ENCODE measurements around the gene OR7D4. TPM values are rescaled to one million over a fixed set of nuclear protein-coding genes. Genes with fewer than 3 reads are reported as not detected.

The OR7D4 gene
- total RNA-seq, 1 donor from 2014 or later = not detected

DNA sequence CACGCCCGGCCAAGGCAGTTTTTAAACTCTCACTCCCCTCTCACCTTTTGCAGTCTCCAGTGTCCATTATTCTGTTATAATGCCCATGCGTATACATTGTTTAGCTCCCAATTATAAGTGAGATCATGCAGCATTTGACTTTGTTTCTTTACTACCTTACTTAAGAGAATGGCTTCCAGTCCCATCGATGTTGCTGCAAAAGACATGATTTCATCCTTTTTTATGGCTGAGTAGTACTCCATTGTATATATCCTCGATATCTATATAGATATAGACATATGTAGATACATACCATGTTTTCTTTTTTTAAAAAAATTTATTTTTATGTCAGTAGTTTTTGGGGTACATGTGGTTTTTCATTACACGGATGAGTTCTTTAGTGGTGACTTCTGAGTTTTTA is 32.2 kb downstream of the OR7D4 start:
- no peak overlapping the region for H3K4me3 Mint-ChIP-seq
- DNase-seq (ENCODE audit: extremely low spot score, unreplicated experiment) = no peak
- peaks cover 5% of the 10 kb centered on the region for H3K9me3 Mint-ChIP-seq
- no peaks in the 10 kb centered on the region for H3K27me3 Mint-ChIP-seq
- TF ChIP-seq, protein P1, sequence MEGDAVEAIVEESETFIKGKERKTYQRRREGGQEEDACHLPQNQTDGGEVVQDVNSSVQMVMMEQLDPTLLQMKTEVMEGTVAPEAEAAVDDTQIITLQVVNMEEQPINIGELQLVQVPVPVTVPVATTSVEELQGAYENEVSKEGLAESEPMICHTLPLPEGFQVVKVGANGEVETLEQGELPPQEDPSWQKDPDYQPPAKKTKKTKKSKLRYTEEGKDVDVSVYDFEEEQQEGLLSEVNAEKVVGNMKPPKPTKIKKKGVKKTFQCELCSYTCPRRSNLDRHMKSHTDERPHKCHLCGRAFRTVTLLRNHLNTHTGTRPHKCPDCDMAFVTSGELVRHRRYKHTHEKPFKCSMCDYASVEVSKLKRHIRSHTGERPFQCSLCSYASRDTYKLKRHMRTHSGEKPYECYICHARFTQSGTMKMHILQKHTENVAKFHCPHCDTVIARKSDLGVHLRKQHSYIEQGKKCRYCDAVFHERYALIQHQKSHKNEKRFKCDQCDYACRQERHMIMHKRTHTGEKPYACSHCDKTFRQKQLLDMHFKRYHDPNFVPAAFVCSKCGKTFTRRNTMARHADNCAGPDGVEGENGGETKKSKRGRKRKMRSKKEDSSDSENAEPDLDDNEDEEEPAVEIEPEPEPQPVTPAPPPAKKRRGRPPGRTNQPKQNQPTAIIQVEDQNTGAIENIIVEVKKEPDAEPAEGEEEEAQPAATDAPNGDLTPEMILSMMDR (conservative IDR thresholded peaks at IDR 0.05) = no peak
- H3K36me3 Mint-ChIP-seq = peaks cover 9% of the 10 kb centered on the region
- no peaks in the 10 kb centered on the region for H3K4me1 Mint-ChIP-seq (ENCODE audit: unreplicated experiment)
- H3K27ac Mint-ChIP-seq = no peak overlapping the region

DNA sequence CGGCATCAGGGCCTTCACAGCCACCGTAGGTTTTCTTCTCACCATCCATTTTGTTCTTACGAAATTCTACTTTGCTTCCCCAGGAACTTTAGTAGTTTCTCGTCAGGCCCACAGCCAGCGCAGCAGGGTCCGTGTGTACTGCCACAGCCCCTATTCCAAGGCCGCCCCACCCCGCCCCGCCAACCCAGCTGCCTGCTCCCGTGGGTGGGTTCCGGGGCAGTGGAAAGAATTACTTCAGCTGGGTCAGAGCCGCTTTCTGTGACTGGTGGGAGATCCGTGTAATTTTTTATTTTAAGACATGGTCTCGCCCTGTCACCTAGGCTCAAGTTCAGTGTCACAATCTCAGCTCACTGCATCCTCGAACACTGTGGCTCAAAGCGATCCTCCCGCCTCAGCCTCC is 36.4 kb downstream of the OR7D4 start:
- no peak overlapping the region for H3K27ac Mint-ChIP-seq
- H3K27me3 Mint-ChIP-seq = no peaks in the 10 kb centered on the region
- no peak for DNase-seq (ENCODE audit: extremely low spot score, unreplicated experiment)
- H3K4me1 Mint-ChIP-seq (ENCODE audit: unreplicated experiment) = no peaks in the 10 kb centered on the region
- H3K9me3 Mint-ChIP-seq = peaks cover 5% of the 10 kb centered on the region
- peaks cover 9% of the 10 kb centered on the region for H3K36me3 Mint-ChIP-seq
- TF ChIP-seq, protein P1 (conservative IDR thresholded peaks at IDR 0.05) = no peak
- H3K4me3 Mint-ChIP-seq = no peak overlapping the region

DNA sequence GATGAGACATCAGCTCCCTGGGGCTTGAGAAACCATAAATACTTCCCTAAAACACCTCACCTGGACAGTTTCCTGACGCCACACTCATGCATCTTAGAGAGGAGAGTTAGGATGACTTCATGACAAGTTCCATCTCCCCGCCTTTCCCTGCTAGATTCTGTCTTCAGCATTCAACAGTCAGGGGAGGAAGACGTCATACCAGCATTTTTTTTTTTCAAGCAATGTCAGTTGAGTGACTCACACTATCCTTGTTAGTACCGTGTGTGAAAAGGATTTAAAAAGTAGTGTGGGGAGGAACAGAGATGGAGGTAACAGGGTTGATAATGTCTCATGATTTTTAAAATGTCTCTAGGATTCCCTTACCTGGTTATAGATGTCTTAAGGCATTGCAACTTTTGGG is 40.5 kb downstream of the OR7D4 start, which contains the start of gene OR7D2:
Gene OR7D2 (plus strand): TSS at position 79 of the 400 bp plus-strand sequence. CDS start 6,803 bp downstream, outside the sequence.
- DNase-seq (ENCODE audit: extremely low spot score, unreplicated experiment) = no peak
- peaks cover 7% of the 10 kb centered on the region for H3K36me3 Mint-ChIP-seq
- H3K4me1 Mint-ChIP-seq (ENCODE audit: unreplicated experiment) = no peaks in the 10 kb centered on the region
- H3K9me3 Mint-ChIP-seq = no peaks in the 10 kb centered on the region
- no peak within 1 kb of the TSS for H3K27ac Mint-ChIP-seq
- no peaks in the 10 kb centered on the region for H3K27me3 Mint-ChIP-seq
- TF ChIP-seq, protein P1 (conservative IDR thresholded peaks at IDR 0.05) = no peak
- no peak within 1 kb of the TSS for H3K4me3 Mint-ChIP-seq

DNA sequence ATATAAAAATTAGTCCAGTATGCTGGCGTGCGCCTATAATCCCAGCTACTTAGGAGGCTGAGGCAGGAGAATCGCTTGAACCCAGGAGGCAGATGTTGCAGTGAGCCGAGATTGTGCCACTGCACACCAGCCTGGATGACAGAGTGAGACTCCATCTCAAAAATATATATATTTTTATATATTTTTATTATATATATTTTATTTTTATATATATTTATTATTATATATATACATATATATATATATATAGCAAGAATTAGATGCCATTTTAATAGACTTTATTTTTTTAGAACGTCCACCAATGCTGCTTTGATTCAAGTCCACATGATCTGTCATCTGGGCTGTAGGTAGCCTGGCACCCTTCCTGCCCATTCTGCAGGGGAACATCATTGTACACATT is 44.1 kb downstream of the OR7D4 start:
- H3K27me3 Mint-ChIP-seq = no peaks in the 10 kb centered on the region
- no peak for DNase-seq (ENCODE audit: extremely low spot score, unreplicated experiment)
- no peaks in the 10 kb centered on the region for H3K9me3 Mint-ChIP-seq
- TF ChIP-seq, protein P1 (conservative IDR thresholded peaks at IDR 0.05) = no peak
- peaks cover 8% of the 10 kb centered on the region for H3K36me3 Mint-ChIP-seq
- no peaks in the 10 kb centered on the region for H3K4me1 Mint-ChIP-seq (ENCODE audit: unreplicated experiment)
- no peak overlapping the region for H3K27ac Mint-ChIP-seq
- H3K4me3 Mint-ChIP-seq = no peak overlapping the region

DNA sequence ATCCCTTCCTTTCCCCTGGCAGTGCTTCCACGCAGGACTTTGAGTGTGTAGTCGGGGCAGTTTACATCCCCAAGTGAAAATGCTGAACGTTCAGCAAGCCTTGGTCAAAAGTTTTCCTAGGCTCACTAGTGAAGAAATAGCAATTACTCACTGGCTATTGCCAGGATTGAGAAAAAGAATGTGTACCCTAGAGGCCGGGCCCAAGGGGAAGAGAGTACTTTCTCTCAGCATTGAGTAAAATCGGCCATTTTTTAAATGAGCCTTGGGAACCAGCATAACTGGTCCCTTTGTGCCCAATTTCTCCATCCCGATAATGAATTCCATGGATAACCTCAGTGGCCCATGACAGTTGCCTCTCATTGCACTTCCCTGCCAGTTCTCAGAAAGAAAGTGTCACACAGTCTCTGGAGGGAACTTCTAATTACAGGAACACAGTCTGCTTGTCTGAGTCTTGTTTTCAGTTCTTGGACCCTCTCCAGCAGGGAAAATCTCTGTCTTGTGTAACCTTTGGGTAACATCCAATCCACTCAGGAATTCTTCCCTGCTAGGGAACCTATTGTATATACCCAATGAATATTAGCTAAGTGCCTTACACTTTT is 47.9 kb downstream of the OR7D4 start:
- H3K4me3 Mint-ChIP-seq = no peak overlapping the region

More for the DNA sequence above, 47.9 kb downstream of the OR7D4 start:
- H3K27me3 Mint-ChIP-seq = no peaks in the 10 kb centered on the region
- no peaks in the 10 kb centered on the region for H3K4me1 Mint-ChIP-seq (ENCODE audit: unreplicated experiment)
- H3K9me3 Mint-ChIP-seq = no peaks in the 10 kb centered on the region
- no peak overlapping the region for H3K27ac Mint-ChIP-seq
- TF ChIP-seq, protein P1 (conservative IDR thresholded peaks at IDR 0.05) = no peak
- no peak for DNase-seq (ENCODE audit: extremely low spot score, unreplicated experiment)
- peaks cover 4% of the 10 kb centered on the region for H3K36me3 Mint-ChIP-seq
